Measurements from ENCODE around the gene PI4K2A.
"Not testable (repeated sequence)": the region's sequence is repeated elsewhere in the genome, so short reads cannot be mapped to it uniquely, and the experiment has no call there.

GRCh38 chr10:97684368-97684713 lies 43.9 kb downstream of the PI4K2A start:
- TF ChIP-seq CTCF (conservative IDR thresholded peaks at IDR 0.05; ENCODE audit: low read length); EZH2phosphoT487 (IDR thresholded peaks at IDR 0.05; ENCODE audit: borderline replicate concordance): not testable (repeated sequence)

Data from Loucy (cell line).